H9 (cell line): ENCODE data around the gene VCP. TPM values are rescaled to one million over a fixed set of nuclear protein-coding genes. Genes with fewer than 3 reads are reported as not detected.

Experiments used
- DNase-seq: peaks from one replicate; pipeline ENCODE4 v3.0.0-alpha.2; 2017
- H2AFZ ChIP-seq: one replicate; pipeline ENCODE4 v1.6.1; 2013; ENCODE audit warnings: mild to moderate bottlenecking, low read length, control low read depth, moderate library complexity
- H2AK5ac ChIP-seq: 2 replicates; pipeline ENCODE4 v1.6.1; 2013; ENCODE audit warnings: low read length, control low read depth, mixed read lengths; ENCODE audit not compliant: insufficient read length
- H2BK120ac ChIP-seq: one replicate; pipeline ENCODE4 v1.6.1; 2013; ENCODE audit warnings: low read depth, mild to moderate bottlenecking, low read length, control low read depth, inconsistent platforms; ENCODE audit not compliant: poor library complexity, severe bottlenecking
- H2BK12ac ChIP-seq: 2 replicates; pipeline ENCODE4 v1.6.1; 2013; ENCODE audit warnings: low read length, control low read depth, mixed read lengths, low read depth; ENCODE audit not compliant: insufficient read length
- H2BK15ac ChIP-seq: 2 replicates; pipeline ENCODE4 v1.6.1; 2013; ENCODE audit warnings: low read depth, low read length, control low read depth
- H2BK20ac ChIP-seq: one replicate; pipeline ENCODE4 v1.6.1; 2013; ENCODE audit warnings: low read depth, mild to moderate bottlenecking, low read length, control low read depth, inconsistent platforms; ENCODE audit not compliant: poor library complexity, severe bottlenecking
- H2BK5ac ChIP-seq: 2 replicates; pipeline ENCODE4 v1.6.1; 2013; ENCODE audit warnings: low read length, control low read depth, mixed read lengths; ENCODE audit not compliant: insufficient read length
- H3K14ac ChIP-seq: 2 replicates; pipeline ENCODE4 v1.6.1; 2013; ENCODE audit warnings: low read length, control low read depth; ENCODE audit not compliant: insufficient read depth
- H3K18ac ChIP-seq: 2 replicates; pipeline ENCODE4 v1.6.1; 2013; ENCODE audit warnings: low read depth, mild to moderate bottlenecking, mixed read lengths, low read length, control low read depth; ENCODE audit not compliant: insufficient read length
- H3K23ac ChIP-seq: 2 replicates; pipeline ENCODE4 v1.6.1; 2013; ENCODE audit warnings: low read length, control low read depth, mixed read lengths, low read depth; ENCODE audit not compliant: insufficient read length
- H3K23me2 ChIP-seq: 2 replicates; pipeline ENCODE4 v1.6.1; 2013; ENCODE audit warnings: low read depth, mild to moderate bottlenecking, mixed read lengths, low read length, control low read depth; ENCODE audit not compliant: insufficient read length, poor library complexity, severe bottlenecking
- H3K27ac ChIP-seq: 2 replicates; pipeline ENCODE4 v1.5.1; 2013; ENCODE audit warnings: low read length, control low read depth, mixed read lengths, low read depth; ENCODE audit not compliant: insufficient read length
- H3K27me3 ChIP-seq: 2 replicates; pipeline ENCODE4 v1.6.1; 2013; ENCODE audit warnings: low read length, control low read depth, inconsistent platforms; ENCODE audit not compliant: insufficient read depth
- H3K4ac ChIP-seq: 2 replicates; pipeline ENCODE4 v1.6.1; 2013; ENCODE audit warnings: low read depth, mild to moderate bottlenecking, control low read depth, inconsistent platforms, low read length, moderate library complexity
- H3K4me1 ChIP-seq: 2 replicates; pipeline ENCODE4 v1.6.1; 2013; ENCODE audit warnings: low read length, control low read depth, inconsistent platforms; ENCODE audit not compliant: insufficient read depth
- H3K4me2 ChIP-seq: 2 replicates; pipeline ENCODE4 v1.6.1; 2013; ENCODE audit warnings: low read length, control low read depth, mixed read lengths; ENCODE audit not compliant: insufficient read length, insufficient read depth
- H3K56ac ChIP-seq: 2 replicates; pipeline ENCODE4 v1.6.1; 2013; ENCODE audit warnings: low read depth, mild to moderate bottlenecking, mixed read lengths, low read length, control low read depth; ENCODE audit not compliant: insufficient read length
- H3K79me1 ChIP-seq: 2 replicates; pipeline ENCODE4 v1.6.1; 2013; ENCODE audit warnings: low read depth, mild to moderate bottlenecking, moderate library complexity, low read length, control low read depth, inconsistent platforms; ENCODE audit not compliant: insufficient read depth, poor library complexity, severe bottlenecking
- H3K79me2 ChIP-seq: 2 replicates; pipeline ENCODE4 v1.6.1; 2013; ENCODE audit warnings: low read length, control low read depth, inconsistent platforms; ENCODE audit not compliant: insufficient read depth
- H3K9ac ChIP-seq: 2 replicates; pipeline ENCODE4 v1.6.1; 2013; ENCODE audit warnings: low read length, control low read depth, mixed read lengths; ENCODE audit not compliant: insufficient read length; ENCODE audit errors: extremely low read depth
- H3K9me3 ChIP-seq: one replicate; pipeline ENCODE4 v1.6.1; 2013; ENCODE audit warnings: low read depth, low read length, inconsistent platforms; ENCODE audit not compliant: control insufficient read depth
- H3T11ph ChIP-seq: one replicate; pipeline ENCODE4 v1.6.1; 2013; ENCODE audit warnings: mild to moderate bottlenecking, low read length, control low read depth, inconsistent platforms
- H4K20me1 ChIP-seq: one replicate; pipeline ENCODE4 v1.6.1; 2013; ENCODE audit not compliant: control insufficient read depth, insufficient read length, insufficient read depth
- H4K5ac ChIP-seq: 2 replicates; pipeline ENCODE4 v1.6.1; 2013; ENCODE audit warnings: low read depth, mild to moderate bottlenecking, mixed read lengths, low read length, control low read depth; ENCODE audit not compliant: insufficient read length
- H4K8ac ChIP-seq: replicated peaks from 2 replicates; pipeline ENCODE4 v1.6.1; 2013; ENCODE audit warnings: low read length, control low read depth, mixed read lengths, low read depth; ENCODE audit not compliant: insufficient read length
- H4K91ac ChIP-seq: 2 replicates; pipeline ENCODE4 v1.6.1; 2013; ENCODE audit warnings: low read depth, mild to moderate bottlenecking, moderate library complexity, mixed read lengths, low read length, control low read depth; ENCODE audit not compliant: insufficient read length
- H3K27ac Mint-ChIP-seq, 3 experiments: 2 replicates in 2 of 3; 3 replicates in 1 of 3; pipeline ENCODE4 v1.8.0; 2020 to 2021; ENCODE audit warnings: mixed read lengths in 3 of 3, mild to moderate bottlenecking in 1 of 3, moderate library complexity in 1 of 3
- H3K27me3 Mint-ChIP-seq: 2 replicates; pipeline ENCODE4 v1.8.0; 2021; ENCODE audit warnings: low read depth, mild to moderate bottlenecking, moderate library complexity, mixed read lengths
- H3K36me3 Mint-ChIP-seq, 3 experiments: 2 replicates in 2 of 3; 3 replicates in 1 of 3; pipeline ENCODE4 v1.8.0; 2020 to 2021; ENCODE audit warnings: low read depth in 3 of 3, mixed read lengths in 3 of 3; ENCODE audit not compliant: insufficient read depth in 1 of 3
- H3K4me1 Mint-ChIP-seq, 2 experiments: 2 replicates each; pipeline ENCODE4 v1.8.0; 2020; ENCODE audit warnings: mixed read lengths in 2 of 2
- H3K4me3 Mint-ChIP-seq, 2 experiments: 2 replicates in 1 of 2; 3 replicates in 1 of 2; pipeline ENCODE4 v1.8.0; 2020 to 2021; ENCODE audit warnings: mild to moderate bottlenecking in 2 of 2, mixed read lengths in 2 of 2, moderate library complexity in 1 of 2
- H3K9me3 Mint-ChIP-seq, 2 experiments: 2 replicates in 1 of 2; 3 replicates in 1 of 2; pipeline ENCODE4 v1.8.0; 2020; ENCODE audit warnings: mild to moderate bottlenecking in 2 of 2, mixed read lengths in 2 of 2, moderate library complexity in 1 of 2
- WGBS: extraction: QIAGEN DNeasy Blood & Tissue Kit; methylation state at CpG from one replicate; pipeline ENCODE4 v1.1.7; 2013; ENCODE audit warnings: missing lambda C conversion rate, low lambda C conversion rate, mixed read lengths; ENCODE audit not compliant: insufficient read length; ENCODE audit errors: extremely low coverage; 5-methylcytosine and 5-hydroxymethylcytosine counted together
- total RNA-seq: library from RNA; stranded (reverse); gene quantifications from 2 replicates; pipeline ENCODE4 v1.2.1, GENCODE V29; 2021
- TF ChIP-seq, protein P1 (sequence below): fragments of 200-600 bp; sonication (generic); conservative IDR thresholded peaks from 3 replicates; pipeline ENCODE4 v1.8.0; 2021; ENCODE audit warnings: antibody characterized with exemption, mild to moderate bottlenecking

Gene VCP
- total RNA-seq, 1 experiment from 2014 or later: 407 TPM

DNA sequence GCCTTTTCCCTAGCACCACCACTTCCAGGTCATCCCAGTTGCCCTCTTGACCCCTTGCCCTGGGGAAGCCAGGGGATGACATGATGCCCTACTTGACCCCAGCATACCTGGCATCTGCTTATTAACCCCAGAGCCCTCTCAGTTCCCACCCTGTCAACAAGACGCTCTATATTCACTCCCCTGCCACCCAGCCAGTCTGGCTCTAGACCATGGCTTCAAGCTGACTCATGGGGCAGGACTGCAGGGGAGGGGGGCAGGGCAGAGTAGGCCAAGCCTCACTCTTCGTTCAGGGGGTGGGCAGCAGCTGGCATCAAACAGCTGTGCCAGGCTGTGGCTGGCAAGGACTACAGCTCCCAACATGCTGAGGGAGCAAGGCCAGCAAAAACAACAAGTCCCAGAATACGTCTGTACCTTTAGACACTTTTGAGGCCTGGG lies 37.9 kb upstream of the VCP start:
- no peak overlapping the region for H4K5ac ChIP-seq
- H3K4ac ChIP-seq: no peak overlapping the region
- Mint-ChIP-seq H3K27ac (no peak overlapping the region), H3K4me1 (peaks cover 34 to 36% of the 10 kb centered on the region in 2 experiments), H3K9me3 (no peaks in the 10 kb centered on the region), H3K27me3 (no peaks in the 10 kb centered on the region), H3K4me3 (peak overlapping the region; percentile 77 to 81), H3K36me3 (peaks cover 0 to 10% (median 10%) of the 10 kb centered on the region in 3 experiments; a peak in 5 of 7 replicates)
- H4K91ac ChIP-seq: no peak overlapping the region
- peaks cover 2% of the 10 kb centered on the region; the same call in 1 of the 2 replicates for H3K4me1 ChIP-seq
- H3K23ac ChIP-seq: no peak overlapping the region
- H3K56ac ChIP-seq: no peak overlapping the region
- H4K20me1 ChIP-seq: no peaks in the 10 kb centered on the region
- H3K27ac ChIP-seq: no peak overlapping the region
- no peak overlapping the region for H2AK5ac ChIP-seq
- no peak overlapping the region for H2BK5ac ChIP-seq
- no peak overlapping the region for H2AFZ ChIP-seq
- H3K9ac ChIP-seq: no peak overlapping the region
- no peak overlapping the region for H3K18ac ChIP-seq
- H3K23me2 ChIP-seq: peaks cover 9% of the 10 kb centered on the region
- H2BK12ac ChIP-seq: no peak overlapping the region
- no peak overlapping the region for H3K14ac ChIP-seq
- WGBS: no CpG with 5 or more reads among the region's 3 CpGs
- no peaks in the 10 kb centered on the region for H3K9me3 ChIP-seq
- H3T11ph ChIP-seq: no peak overlapping the region
- H3K79me1 ChIP-seq: no peaks in the 10 kb centered on the region
- DNase-seq: no peak
- H4K8ac ChIP-seq: no peak overlapping the region
- no peaks in the 10 kb centered on the region for H3K79me2 ChIP-seq
- TF ChIP-seq, protein P1, sequence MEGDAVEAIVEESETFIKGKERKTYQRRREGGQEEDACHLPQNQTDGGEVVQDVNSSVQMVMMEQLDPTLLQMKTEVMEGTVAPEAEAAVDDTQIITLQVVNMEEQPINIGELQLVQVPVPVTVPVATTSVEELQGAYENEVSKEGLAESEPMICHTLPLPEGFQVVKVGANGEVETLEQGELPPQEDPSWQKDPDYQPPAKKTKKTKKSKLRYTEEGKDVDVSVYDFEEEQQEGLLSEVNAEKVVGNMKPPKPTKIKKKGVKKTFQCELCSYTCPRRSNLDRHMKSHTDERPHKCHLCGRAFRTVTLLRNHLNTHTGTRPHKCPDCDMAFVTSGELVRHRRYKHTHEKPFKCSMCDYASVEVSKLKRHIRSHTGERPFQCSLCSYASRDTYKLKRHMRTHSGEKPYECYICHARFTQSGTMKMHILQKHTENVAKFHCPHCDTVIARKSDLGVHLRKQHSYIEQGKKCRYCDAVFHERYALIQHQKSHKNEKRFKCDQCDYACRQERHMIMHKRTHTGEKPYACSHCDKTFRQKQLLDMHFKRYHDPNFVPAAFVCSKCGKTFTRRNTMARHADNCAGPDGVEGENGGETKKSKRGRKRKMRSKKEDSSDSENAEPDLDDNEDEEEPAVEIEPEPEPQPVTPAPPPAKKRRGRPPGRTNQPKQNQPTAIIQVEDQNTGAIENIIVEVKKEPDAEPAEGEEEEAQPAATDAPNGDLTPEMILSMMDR: no peak
- H3K4me2 ChIP-seq: no peak overlapping the region
- no peak overlapping the region for H2BK120ac ChIP-seq
- no peak overlapping the region for H2BK15ac ChIP-seq
- H2BK20ac ChIP-seq: no peak overlapping the region
- no peaks in the 10 kb centered on the region for H3K27me3 ChIP-seq
